ENCODE measurements around the gene CEP112. TPM values are rescaled to one million over a fixed set of nuclear protein-coding genes. Genes with fewer than 3 reads are reported as not detected.

CEP112 gene
- total RNA-seq = 20.7 TPM
- long read RNA-seq, transcript CEP112-203 (27 exons, 3,392 nt) = minor isoform, 6 of 31 reads
- long read RNA-seq, transcript CEP112-202 (27 exons, 3,517 nt) = major isoform, 8 of 31 reads
- long read RNA-seq, partial matches to known transcripts = 1 of 31 reads
- long read RNA-seq, other reads (novel, unspliced or antisense) = 15 of 31 reads

DNA sequence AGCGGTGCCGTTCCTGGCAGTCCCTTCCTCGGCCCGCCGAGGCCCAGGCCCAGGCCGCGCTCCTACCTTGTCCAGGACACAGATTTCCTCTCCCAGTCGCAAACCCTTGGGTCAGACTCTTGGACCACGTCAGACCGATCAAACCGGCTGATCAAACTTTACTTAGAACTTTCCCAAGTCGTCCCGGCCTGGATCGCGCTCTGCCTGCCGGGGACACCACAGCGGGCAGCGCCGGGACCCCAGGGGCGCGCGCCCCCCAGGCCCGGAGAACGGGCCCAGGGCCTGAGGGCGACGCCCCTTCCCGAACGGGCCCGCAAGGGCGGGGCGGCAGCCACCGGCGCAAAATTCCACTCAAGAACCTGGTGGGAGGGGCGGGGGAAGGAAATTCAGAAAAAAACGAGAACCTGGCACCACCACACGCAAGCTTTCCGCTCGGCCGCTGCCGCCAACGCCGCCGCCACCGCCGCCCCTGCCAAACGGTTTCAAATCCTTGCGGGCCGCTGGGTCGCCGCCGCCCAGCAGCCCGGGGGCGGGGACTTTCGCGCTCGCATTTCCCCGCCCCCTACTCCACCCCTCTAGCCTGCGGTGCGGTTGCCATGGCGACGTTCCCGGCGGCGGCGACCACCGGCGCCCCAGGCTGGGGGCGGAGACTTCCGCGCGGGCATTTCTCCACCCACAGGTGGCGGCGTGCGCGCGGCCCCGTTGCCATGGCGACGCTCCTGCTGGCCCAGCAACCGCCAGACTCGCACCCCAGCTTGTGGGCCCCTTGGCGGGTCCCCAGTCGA, at the start of gene CEP112:
CEP112 (minus strand) TSS at position 541 of the 785 bp plus-strand sequence.
- intact Hi-C loops (cut with DNase I) = no loop called here
- DNase-seq (peak; percentile 85), ATAC-seq (ENCODE audit: poor library complexity) (peak; percentile 91)

DNA sequence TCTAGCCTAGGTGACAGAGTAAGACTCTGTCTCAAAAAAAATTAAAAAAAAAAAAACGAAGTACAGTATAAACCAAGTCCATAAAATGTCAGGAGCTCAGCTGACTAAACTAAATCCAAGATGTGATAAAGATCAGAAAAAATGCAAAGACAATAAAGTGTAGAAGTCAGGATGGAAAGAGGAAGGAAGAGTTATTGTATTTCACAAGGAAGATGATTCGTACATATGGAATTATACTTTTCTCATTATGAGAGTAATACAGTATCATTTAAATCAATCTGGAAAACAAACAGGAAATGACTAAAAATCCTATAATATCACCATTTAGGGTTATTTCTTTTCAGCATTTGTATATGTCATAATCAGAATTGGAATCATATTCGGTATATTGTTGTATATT, 48.7 kb upstream of the CEP112 start:
- intact Hi-C loops (cut with DNase I) = no loop called here
- no peak for ATAC-seq (ENCODE audit: poor library complexity)
- no peak for DNase-seq

DNA sequence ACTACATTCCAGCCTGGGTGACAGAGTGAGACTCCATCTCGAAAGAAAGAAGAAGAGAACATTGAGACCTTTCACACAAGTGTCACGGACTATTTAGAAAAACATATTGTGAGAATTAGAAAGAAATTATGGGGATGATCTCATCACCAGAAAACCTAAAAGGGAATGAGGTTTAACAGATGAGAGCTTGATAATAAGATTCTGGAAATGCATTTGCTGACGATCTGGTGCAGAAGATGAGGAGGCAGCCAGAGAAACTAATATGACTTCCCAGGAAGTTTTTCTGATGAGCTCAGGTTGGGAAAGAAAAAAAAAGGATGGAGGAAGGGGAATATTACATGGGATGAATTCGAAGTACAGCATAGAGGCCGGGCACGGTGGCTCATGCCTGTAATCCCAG, 48.1 kb upstream of the CEP112 start:
- ATAC-seq (ENCODE audit: poor library complexity) (no peak), DNase-seq (no peak)
- intact Hi-C loops (cut with DNase I) = no loop called here

DNA sequence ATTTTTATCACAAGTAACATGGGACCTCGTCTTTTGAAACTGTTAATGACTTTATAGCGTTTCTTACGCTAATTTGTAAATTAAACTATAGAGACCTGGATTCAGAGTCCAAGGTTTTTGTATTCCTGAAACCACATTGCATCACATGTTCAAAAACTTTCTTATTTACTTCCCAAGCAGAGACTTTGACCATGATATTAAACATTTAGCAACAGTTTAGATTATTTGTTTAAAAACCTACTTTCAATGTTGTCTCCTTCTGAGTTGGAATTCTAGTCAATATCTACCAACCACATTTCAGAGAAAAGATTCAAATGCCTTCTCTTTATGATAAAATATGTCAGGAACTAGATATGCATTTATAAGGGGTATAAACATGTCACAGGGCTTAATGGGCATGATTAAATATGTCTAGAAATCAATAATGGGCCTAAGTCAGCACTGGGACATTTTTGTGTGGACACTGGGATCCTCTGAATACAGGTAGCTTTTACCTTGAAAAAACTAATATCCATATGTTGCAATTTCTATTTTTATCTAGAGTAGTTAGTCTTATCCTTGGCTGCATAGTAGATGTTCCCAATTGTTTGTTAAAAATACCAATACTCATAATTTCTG, 43.6 kb upstream of the CEP112 start:
- no peak for DNase-seq
- no peak for ATAC-seq (ENCODE audit: poor library complexity)
- intact Hi-C loops (cut with DNase I) = no loop called here

DNA sequence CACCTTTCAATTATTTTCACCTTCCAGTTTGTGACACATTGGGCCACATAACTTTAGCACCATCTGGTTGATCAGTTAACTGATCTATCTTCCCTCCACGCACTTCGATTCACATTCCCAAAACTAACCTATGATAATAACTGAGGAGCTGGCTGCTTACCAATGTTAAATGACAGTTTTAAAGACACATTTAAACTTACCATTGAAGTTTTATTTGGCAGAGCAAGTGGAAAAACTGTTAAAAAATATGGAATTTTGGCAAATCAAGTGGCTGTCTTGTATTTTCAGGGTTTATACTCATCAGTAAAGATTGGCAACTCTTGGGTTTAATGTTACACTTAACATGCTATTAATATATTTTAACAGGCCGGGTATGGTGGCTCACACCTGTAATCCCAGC, 42.7 kb upstream of the CEP112 start:
- intact Hi-C loops (cut with DNase I) = no loop called here
- no peak for ATAC-seq (ENCODE audit: poor library complexity)
- no peak for DNase-seq

DNA sequence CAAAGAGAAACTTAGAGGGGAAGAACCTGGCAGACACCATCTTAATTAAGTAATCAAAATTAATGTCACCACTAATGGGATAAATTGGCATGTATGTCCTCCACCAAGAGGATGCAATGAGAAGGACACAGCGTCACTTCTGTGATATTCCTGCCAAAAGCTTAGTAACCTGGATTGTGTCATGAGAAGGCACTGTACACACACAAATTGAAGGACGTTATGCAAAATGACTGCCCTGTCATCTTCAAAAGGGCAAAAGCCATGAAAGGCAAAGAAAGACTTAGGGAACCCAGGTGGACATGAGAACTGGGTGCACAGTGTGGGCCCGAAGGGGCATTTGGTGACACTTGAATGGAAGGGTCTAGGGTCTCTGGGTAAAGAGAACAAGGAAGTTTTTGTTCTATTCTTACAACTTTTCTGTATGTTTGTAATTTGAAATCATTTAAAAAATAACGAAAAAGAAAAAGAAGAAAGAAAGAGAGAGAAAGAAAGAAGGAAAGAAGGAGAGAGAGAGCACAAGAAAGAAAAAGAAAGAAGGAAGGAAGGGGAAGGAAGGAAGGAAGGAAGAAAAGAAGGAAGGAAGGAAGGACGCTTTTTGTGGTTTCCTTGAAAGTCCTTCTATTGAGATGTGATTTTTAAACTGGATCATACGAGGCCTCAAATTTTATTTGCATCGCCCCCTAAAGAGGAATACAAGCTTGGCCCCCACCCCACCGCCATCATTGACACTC, 41.3 kb upstream of the CEP112 start:
- DNase-seq (no peak), ATAC-seq (ENCODE audit: poor library complexity) (no peak)
- intact Hi-C loops (cut with DNase I) = no loop called here

DNA sequence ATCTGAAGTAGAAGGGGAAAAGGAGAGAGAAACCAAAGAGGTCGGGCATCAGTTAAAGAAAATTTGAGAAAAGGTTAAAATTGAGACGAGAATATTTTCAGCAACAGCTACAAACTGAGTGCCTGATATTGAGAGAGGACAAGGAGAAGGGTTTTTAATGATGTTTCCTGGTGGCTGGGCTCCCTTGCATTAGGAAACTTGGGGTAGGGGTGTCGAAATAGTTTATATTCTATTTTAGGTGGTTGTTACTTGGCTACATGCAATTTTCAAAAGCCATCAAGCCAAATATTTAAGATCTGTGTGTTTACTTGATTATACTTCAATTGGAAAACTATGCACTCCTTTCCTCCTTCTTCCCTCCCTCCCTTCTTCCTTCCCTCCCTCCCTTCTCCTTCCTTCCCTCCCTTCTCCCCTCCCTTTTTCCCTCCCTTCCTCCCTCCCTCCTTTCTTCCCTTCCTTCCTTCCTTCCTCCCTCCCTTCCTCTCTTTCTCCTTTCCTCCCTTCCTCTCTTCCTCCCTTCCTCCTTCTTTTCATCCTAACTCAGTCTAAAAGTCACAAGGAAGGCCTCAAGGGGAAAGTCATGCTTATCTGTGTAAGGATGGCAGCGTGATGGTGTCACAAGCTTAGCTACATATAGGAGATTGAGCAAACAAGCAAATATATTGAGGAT, 39.1 kb upstream of the CEP112 start:
- DNase-seq = no peak
- intact Hi-C loops (cut with DNase I) = no loop called here
- no peak for ATAC-seq (ENCODE audit: poor library complexity)

DNA sequence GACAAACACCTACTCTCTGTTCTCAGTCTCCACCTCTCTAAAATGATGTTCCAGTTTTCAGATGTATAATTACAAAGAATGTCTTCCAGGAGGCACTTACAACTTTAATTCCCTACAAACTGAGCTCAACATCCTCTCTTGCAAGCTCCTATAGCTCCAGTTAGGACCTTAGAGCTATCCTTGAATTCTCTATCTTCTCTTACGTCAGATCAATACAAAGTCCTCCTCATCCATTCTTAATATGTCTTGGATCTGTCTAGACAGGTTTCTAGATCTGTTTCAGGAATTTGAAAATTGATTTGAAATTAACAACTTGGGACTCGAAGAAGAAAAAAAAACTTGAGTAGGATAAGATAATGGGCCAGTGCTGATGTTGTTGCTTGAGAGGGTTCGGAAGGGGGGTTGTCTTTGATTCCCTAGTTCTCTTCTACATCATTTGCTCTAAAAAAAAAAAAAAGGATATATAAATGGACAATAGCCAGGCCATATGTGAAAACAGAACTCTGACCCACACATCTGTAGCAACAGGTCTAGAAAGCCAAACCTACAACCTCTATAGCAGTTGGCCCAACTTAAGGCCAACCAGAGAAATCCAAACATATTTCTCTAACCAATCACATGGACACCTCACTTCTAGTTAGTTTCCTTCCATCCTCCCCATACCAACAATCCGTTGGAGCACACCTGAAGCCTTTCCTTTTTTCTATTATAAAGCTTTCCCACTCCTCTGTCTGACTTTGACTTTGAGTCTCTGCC, 38.0 kb upstream of the CEP112 start:
- intact Hi-C loops (cut with DNase I) = no loop called here
- no peak for ATAC-seq (ENCODE audit: poor library complexity)

DNA sequence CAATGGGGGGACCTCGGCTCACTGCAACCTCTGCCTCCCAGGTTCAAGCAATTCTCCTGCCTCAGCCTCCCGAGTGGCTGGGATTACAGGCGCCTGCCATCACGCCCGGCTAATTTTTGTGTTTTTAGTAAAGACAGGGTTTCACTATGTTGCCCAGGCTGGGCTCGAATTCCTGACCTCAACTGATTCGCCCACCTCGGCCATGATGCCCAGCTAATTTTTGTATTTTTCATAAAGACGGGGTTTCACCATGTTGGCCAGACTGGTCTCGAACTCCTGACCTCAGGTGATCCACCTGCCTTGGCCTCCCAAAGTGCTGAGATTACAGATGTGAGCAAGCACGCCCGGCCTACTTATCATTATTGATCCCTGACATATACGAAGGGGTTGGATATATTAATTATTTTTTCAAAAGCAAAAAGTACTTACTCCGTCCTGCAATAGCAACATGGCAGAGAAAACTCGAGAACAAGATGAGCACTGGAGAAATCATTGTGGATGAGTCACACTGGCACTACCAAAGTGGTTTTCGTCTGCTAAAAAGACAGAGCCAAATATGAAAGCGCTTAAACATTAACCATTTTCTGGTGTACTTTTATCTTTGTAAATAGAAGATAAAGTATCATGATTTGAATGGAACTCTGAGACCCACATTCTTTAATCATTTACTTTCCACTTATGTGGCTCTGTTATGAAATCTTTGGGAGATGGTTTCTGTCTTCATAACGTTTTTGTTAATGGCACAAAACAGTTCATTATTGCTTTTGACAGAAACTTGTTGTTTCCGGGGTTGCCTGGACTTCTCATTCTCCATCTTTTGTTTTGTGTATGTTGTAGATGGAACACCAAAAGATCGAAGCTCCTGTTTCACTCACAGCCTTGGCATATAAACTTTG, 37.2 kb upstream of the CEP112 start, which contains the start of gene APOH:
APOH (minus strand) TSS at position 529 of the 896 bp plus-strand sequence; CDS start at position 493, 36 bp downstream.
- ATAC-seq (ENCODE audit: poor library complexity) = no peak
- DNase-seq = no peak
- intact Hi-C loops (cut with DNase I) = no loop called here

More for the DNA sequence above, 38.0 kb upstream of the CEP112 start:
- no peak for DNase-seq

DNA sequence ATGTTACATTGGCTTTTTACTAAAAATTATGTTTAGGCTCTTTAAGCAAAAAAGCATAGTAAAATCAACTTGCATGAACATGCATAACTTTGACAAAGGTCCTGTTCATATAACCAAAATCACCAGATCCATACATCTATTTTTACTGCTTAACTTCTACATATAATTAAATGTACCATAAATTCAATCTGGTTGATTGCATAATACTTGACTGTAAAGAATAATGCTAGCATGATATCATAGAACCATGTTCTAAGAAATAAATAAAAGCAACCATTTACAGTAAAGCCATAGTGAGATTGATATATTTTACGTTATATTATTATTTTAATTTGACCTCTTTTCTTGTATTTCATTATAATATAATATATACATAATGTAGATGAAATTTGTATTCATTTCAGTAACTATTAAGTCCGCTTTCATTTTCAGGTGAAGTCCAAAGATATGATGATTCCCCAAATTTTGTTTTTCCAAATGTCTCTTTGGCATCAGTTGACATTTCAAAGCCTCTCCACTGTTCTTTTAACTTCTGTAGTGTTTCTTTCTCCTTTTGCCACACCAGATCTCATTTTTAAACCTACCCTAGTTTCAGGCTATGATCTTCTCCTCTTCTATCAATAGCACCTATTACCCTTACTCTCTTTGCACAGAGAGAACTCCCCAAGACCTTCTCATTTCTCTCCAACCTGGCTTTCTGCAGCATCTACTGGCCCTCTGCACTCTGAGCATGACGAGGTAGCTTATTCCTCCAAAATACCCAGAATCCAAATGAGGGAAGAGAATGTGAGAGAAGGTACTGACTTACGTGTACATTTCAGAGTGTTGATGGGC, 35.5 kb upstream of the CEP112 start:
- no peak for DNase-seq
- ATAC-seq (ENCODE audit: poor library complexity) = no peak
- intact Hi-C loops (cut with DNase I) = no loop called here

DNA sequence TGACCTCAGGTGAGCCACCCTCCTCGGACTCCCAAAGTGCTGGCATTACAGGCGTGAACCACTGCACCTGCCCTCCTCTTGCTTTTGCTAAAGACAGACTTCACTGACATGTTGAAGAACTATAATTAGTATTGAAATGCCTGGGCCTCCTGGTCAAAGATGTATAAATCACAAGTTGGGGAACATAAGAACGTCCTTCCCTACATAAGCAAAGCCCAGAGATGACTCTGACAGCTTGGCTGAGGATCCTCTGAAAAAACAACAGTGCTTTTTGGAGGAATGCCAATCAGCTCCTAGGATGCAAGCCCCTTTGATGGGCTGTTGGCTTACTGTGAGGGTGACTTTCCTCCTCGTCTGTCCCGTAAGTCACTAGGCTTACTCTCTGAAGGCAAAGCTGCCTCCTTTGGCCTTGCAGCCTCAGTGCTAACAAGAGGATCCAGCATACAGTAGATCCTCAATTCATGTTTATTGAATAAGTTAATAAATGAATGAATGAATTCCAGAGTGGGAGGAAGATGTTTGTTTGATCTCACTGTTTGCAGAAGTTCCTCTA, 30.9 kb upstream of the CEP112 start:
- intact Hi-C loops (cut with DNase I) = no loop called here
- ATAC-seq (ENCODE audit: poor library complexity) (no peak), DNase-seq (no peak)

DNA sequence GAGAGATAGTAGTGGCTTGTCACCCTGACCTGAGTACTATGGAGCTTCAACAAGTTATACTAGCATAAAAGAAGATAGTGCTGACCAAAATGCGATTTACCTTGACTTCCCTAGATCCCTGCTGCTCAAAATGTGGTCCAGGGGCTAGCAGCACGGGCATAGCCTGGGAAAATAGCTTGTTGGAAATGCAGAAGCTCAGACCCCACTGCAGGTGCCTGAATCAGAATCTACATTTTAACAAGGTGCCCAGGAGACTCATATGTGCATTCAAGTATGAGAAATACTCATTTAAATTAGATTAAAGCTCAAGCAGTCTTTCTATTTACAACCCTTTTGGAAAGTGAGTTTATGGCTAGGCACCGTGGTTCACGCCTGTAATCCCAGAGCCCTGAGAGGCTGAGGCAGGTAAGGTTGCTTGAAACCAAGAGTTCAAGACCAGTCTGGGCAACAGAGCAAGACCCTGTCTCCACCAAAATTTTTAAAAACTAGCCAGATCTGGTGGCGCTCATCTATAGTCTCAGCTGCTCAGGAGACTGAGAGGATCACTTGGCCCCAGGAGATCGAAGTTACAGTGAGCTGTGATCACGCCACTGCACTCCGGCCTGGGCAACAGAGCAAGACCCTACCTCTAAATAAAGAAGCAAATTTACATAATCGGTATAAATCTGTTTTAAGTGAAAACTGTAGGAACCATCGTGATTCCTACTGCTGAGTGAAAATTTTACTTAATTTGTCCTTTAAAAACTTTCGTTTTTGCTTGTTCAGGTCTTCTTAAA, 30.0 kb upstream of the CEP112 start:
- intact Hi-C loops (cut with DNase I) = no loop called here
- DNase-seq (no peak), ATAC-seq (ENCODE audit: poor library complexity) (no peak)

DNA sequence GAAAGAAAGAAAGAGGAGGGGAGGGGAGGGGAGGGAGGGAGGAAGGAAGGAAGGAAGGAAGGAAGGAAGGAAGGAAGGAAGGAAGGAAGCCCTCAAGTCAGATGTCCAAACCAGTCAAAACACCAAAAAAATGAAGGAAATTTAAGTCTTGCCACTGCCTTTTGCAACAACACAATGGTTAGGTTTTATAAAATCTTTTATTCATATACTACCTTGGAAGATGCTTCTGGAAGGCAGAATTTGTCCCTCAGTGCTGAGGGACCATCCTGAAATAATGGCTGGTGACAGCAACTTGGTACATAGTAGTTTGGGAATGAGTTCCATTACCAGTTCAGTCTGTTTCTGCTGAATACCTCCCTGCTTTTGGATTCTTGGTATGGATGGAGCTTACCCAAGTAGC, 29.4 kb upstream of the CEP112 start:
- DNase-seq (no peak), ATAC-seq (ENCODE audit: poor library complexity) (no peak)
- intact Hi-C loops (cut with DNase I) = no loop called here

DNA sequence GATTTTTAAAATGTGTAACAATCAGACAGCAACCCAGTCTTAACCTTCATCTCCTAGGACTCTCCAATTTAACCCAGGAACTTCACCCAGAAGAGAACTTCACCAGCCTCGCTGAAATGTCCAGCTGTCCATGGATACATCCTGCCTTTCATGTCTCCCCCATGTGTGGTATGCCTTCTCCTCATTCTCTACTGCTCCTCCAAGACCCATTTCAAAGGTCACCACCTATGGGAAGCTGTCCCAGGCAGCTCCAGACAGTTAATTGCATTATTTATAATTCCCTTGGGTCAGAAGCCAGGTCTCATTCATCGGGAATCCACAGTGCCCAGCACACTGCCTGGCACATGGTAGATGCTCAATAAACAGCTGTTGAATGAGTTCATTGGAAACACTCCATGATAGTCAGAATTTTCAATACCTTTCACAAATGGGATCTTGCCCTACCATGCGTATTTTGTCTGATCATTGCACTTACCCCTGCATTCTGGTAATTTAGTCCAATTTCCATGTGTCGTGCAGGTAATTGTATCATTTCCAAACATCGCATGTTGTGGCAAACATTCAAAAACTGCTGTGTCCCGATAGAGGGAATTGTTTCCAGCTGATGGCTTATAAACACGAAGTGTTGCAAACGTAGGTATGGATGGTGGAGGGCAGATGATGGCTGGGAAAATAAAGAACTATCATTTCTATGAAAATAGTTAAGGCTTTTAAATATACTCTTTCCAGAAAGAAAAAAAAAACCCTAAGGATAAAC, 28.3 kb upstream of the CEP112 start:
- ATAC-seq (ENCODE audit: poor library complexity) (no peak), DNase-seq (no peak)
- intact Hi-C loops (cut with DNase I) = no loop called here

DNA sequence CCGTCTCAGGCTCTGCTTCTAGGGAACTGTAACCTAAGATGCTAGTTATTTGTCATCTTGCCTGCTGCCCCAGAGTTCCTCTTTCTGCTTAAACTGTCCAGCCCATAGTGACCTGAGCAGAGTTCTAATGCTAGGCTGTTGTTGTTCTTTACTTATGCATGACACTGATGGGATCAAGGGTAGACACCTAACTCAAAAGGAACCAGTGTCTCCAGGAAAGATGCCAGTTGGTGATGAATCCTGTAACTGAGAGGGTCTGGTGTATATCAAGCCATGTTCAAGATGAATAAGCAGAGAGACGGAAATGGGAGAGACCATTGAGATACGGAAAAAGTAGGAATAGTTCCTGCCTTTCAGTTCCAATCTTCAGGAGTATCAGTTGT, 23.6 kb upstream of the CEP112 start:
- DNase-seq (no peak), ATAC-seq (ENCODE audit: poor library complexity) (no peak)
- intact Hi-C loops (cut with DNase I) = no loop called here
